ENCODE measurements around the gene ATP5MC2. TPM values are rescaled to one million over a fixed set of nuclear protein-coding genes. Genes with fewer than 3 reads are reported as not detected.

Gene ATP5MC2
- total and polyA plus RNA-seq, 9 of the 15 experiments (the other 6 are each of a cell fraction or from before 2014, with no cell fraction given): 314 to 1,208 (median 468) TPM

DNA sequence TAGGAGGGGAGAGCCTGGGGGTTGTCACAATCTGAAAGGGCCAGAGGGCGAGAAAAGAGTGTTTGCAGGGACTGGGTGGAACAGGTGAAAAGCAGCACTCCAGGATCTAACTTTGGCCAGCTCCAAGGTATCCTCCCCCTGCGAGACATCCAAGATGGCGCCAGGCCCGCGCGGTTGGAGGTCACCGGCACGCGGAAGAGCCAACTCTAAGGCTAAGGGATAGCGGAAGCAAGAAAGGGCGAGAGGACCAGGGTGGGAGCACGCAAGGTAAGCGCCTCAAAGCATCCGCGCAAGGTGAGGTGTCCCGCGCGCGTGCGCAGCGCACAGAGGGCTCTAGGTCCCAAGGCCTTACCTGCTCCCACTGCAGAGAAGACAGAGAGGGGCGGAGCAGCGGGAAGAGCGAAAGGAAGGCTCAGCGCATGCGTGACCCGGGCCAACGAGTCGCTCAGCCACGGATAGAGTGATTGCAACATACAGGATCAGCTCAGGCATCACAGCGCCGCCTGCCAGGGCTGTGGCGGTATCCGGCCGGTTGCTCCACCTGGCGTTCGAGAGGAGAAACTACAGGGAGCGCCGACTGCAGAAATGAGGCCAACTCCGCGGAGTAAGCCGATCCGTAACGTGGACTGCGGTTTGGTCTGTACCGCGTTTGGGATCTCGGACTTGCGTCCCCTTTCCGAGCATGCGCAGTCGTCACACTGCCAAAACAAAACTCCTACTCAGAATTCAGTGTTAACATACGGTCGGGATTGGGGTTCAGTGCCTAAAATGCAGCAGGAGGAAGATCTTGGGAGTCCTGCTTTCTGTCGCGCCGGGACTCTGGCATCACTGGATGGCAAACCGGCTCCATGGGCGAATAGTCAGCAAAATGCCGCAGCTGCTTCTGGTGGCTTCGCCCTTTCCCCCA is at the start of gene ATP5MC2 (continued):
- TF ChIP-seq, protein P1, sequence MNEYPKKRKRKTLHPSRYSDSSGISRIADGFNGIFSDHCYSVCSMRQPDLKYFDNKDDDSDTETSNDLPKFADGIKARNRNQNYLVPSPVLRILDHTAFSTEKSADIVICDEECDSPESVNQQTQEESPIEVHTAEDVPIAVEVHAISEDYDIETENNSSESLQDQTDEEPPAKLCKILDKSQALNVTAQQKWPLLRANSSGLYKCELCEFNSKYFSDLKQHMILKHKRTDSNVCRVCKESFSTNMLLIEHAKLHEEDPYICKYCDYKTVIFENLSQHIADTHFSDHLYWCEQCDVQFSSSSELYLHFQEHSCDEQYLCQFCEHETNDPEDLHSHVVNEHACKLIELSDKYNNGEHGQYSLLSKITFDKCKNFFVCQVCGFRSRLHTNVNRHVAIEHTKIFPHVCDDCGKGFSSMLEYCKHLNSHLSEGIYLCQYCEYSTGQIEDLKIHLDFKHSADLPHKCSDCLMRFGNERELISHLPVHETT (CRISPR knock-in tag; conservative IDR thresholded peaks at IDR 0.05 in 1 of 2, IDR thresholded peaks at IDR 0.05 in 1 of 2): 0 out of 4 replicates have a peak, but pooled peaks of 1 of the 2 experiments have one; percentile 47
- TF ChIP-seq CC2D1A (IDR thresholded peaks at IDR 0.05) (peak; percentile 88), ZNF133 (CRISPR knock-in tag; IDR thresholded peaks at IDR 0.05) (no peak), ETV5 (CRISPR knock-in tag; IDR thresholded peaks at IDR 0.05; ENCODE audit: low read depth) (peak; percentile 97), POLR2B (IDR thresholded peaks at IDR 0.05; ENCODE audit: low read depth, partially characterized antibody) (peak; percentile 97), NFIC (IDR thresholded peaks at IDR 0.05) (peak; percentile 21)
- TF ChIP-seq, protein P2, sequence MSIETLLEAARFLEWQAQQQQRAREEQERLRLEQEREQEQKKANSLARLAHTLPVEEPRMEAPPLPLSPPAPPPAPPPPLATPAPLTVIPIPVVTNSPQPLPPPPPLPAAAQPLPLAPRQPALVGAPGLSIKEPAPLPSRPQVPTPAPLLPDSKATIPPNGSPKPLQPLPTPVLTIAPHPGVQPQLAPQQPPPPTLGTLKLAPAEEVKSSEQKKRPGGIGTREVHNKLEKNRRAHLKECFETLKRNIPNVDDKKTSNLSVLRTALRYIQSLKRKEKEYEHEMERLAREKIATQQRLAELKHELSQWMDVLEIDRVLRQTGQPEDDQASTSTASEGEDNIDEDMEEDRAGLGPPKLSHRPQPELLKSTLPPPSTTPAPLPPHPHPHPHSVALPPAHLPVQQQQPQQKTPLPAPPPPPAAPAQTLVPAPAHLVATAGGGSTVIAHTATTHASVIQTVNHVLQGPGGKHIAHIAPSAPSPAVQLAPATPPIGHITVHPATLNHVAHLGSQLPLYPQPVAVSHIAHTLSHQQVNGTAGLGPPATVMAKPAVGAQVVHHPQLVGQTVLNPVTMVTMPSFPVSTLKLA (conservative IDR thresholded peaks at IDR 0.05): peak; percentile 76 to 87
- TF ChIP-seq, protein P3, sequence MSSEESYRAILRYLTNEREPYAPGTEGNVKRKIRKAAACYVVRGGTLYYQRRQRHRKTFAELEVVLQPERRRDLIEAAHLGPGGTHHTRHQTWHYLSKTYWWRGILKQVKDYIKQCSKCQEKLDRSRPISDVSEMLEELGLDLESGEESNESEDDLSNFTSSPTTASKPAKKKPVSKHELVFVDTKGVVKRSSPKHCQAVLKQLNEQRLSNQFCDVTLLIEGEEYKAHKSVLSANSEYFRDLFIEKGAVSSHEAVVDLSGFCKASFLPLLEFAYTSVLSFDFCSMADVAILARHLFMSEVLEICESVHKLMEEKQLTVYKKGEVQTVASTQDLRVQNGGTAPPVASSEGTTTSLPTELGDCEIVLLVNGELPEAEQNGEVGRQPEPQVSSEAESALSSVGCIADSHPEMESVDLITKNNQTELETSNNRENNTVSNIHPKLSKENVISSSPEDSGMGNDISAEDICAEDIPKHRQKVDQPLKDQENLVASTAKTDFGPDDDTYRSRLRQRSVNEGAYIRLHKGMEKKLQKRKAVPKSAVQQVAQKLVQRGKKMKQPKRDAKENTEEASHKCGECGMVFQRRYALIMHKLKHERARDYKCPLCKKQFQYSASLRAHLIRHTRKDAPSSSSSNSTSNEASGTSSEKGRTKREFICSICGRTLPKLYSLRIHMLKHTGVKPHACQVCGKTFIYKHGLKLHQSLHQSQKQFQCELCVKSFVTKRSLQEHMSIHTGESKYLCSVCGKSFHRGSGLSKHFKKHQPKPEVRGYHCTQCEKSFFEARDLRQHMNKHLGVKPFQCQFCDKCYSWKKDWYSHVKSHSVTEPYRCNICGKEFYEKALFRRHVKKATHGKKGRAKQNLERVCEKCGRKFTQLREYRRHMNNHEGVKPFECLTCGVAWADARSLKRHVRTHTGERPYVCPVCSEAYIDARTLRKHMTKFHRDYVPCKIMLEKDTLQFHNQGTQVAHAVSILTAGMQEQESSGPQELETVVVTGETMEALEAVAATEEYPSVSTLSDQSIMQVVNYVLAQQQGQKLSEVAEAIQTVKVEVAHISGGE (CRISPR knock-in tag; IDR thresholded peaks at IDR 0.05): peak in 1 of 3 experiments; percentile 68; a peak in 1 of 6 replicates
- TF ChIP-seq, protein P4, sequence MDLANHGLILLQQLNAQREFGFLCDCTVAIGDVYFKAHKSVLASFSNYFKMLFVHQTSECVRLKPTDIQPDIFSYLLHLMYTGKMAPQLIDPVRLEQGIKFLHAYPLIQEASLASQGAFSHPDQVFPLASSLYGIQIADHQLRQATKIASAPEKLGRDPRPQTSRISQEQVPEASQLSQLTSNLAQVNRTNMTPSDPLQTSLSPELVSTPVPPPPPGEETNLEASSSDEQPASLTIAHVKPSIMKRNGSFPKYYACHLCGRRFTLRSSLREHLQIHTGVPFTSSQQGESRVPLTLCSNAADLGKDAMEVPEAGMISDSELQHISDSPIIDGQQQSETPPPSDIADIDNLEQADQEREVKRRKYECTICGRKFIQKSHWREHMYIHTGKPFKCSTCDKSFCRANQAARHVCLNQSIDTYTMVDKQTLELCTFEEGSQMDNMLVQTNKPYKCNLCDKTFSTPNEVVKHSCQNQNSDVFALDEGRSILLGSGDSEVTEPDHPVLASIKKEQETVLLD (IDR thresholded peaks at IDR 0.05): peak; percentile 97
- TF ChIP-seq, protein P5, sequence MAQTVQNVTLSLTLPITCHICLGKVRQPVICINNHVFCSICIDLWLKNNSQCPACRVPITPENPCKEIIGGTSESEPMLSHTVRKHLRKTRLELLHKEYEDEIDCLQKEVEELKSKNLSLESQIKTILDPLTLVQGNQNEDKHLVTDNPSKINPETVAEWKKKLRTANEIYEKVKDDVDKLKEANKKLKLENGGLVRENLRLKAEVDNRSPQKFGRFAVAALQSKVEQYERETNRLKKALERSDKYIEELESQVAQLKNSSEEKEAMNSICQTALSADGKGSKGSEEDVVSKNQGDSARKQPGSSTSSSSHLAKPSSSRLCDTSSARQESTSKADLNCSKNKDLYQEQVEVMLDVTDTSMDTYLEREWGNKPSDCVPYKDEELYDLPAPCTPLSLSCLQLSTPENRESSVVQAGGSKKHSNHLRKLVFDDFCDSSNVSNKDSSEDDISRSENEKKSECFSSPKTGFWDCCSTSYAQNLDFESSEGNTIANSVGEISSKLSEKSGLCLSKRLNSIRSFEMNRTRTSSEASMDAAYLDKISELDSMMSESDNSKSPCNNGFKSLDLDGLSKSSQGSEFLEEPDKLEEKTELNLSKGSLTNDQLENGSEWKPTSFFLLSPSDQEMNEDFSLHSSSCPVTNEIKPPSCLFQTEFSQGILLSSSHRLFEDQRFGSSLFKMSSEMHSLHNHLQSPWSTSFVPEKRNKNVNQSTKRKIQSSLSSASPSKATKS (CRISPR knock-in tag; IDR thresholded peaks at IDR 0.05): no peak
- TF ChIP-seq, protein P6, sequence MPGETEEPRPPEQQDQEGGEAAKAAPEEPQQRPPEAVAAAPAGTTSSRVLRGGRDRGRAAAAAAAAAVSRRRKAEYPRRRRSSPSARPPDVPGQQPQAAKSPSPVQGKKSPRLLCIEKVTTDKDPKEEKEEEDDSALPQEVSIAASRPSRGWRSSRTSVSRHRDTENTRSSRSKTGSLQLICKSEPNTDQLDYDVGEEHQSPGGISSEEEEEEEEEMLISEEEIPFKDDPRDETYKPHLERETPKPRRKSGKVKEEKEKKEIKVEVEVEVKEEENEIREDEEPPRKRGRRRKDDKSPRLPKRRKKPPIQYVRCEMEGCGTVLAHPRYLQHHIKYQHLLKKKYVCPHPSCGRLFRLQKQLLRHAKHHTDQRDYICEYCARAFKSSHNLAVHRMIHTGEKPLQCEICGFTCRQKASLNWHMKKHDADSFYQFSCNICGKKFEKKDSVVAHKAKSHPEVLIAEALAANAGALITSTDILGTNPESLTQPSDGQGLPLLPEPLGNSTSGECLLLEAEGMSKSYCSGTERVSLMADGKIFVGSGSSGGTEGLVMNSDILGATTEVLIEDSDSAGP (CRISPR knock-in tag; IDR thresholded peaks at IDR 0.05): 0 out of 2 replicates have a peak, but pooled peaks have one; percentile 50

Data from K562 (cell line).